ENCODE data around the gene LHPP. TPM values are rescaled to one million over a fixed set of nuclear protein-coding genes. Genes with fewer than 3 reads are reported as not detected.

Gene LHPP
- total and polyA plus RNA-seq, 11 donors = 5.6 to 23.5 (median 13.2) TPM

DNA sequence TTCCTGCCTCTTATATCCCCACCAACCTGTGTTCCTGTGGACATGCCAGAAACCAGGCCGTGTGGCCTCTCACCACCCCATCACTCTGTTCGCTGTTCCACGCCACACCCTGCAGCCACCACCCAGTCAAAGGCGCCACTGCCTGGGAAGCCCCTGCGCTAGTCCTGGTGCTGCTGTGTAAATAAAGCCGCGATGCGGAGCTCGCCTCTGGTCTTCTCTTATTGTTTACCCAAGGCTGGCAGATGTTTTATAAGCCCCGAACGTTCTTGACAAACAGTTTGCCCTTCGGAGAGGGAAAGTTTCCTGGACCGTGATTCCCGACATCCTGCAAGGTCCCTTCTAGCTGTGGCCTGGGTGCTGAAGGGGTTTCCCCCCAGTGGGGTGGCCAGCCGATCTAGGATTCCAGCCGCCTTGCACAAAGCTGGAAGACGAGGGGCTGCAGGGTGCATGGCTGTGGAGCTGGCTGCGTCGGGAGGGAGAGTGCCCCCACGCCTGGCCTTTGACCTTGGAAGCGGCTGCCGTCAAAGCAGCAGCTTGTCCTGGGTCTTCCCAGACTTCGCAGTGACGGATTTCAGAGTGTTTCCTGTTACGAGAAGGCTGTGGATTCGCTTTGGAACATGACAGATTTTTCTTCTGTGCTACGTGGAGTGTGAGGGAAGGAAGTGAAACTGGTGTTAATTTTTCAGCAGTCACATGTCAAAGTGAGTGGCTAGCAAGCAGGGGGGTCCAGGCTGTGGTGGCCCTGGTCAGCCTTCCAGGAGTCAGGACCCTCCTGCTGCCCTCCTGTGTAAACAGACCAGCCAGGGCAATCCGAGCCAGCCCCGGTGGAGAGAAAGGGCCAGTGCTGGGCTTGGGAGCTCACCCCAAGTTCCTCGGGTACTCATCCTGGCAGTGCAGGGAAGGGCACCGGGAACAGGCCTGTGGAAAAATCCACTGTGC, 61.6 kb downstream of the LHPP start:
- H3K36me3 ChIP-seq = no peaks in the 10 kb centered on the region
- ATAC-seq (peak in 1 of 4 donors; percentile 14), DNase-seq (no peak)
- H3K9me3 ChIP-seq = no peaks in the 10 kb centered on the region
- no peaks in the 10 kb centered on the region for H3K27me3 ChIP-seq
- WGBS, 4 donors = 47 to 68% (median 55%) methylated on average over 29 to 31 of the region's 31 CpGs
- intact Hi-C loops (cut with DNase I) = no loop called here
- H3K27ac ChIP-seq = peak overlapping the region in 6 of 12 donors; percentile 8 to 85 (median 38)
- peaks cover 0 to 37% (median 11%) of the 10 kb centered on the region in 12 donors for H3K4me1 ChIP-seq
- peak overlapping the region in 8 of 12 donors; percentile 2 to 38 (median 31) for H3K4me3 ChIP-seq
- TF ChIP-seq CTCF (IDR thresholded peaks at IDR 0.05) = no peak
- no peak for TF ChIP-seq POLR2A (IDR thresholded peaks at IDR 0.05)

GRCh38 chr10:124523901-124524300, 62.3 kb downstream of the LHPP start:
- Histone ChIP-seq H3K9me3 (no peaks in the 10 kb centered on the region), H3K36me3 (no peaks in the 10 kb centered on the region), H3K4me3 (no peak overlapping the region), H3K27ac (peak overlapping the region in 6 of 12 donors; percentile 8 to 85 (median 51)), H3K4me1 (peaks cover 0 to 37% (median 11%) of the 10 kb centered on the region in 12 donors), H3K27me3 (no peaks in the 10 kb centered on the region)
- TF ChIP-seq POLR2A (IDR thresholded peaks at IDR 0.05) (no peak), CTCF (IDR thresholded peaks at IDR 0.05) (no peak)
- 83 to 86% (median 84%) methylated on average over 5 of the region's 5 CpGs for whole genome bisulfite sequencing, 4 donors
- DNase-seq (no peak), ATAC-seq (no peak)
- intact Hi-C loops (cut with DNase I) = no loop called here

- Histone ChIP-seq H3K4me1 (peaks cover 0 to 37% (median 13%) of the 10 kb centered on the region in 12 donors), H3K9me3 (no peaks in the 10 kb centered on the region), H3K27ac (peak overlapping the region; percentile 16 to 85 (median 64)), H3K4me3 (no peak overlapping the region), H3K36me3 (no peaks in the 10 kb centered on the region), H3K27me3 (no peaks in the 10 kb centered on the region)
- WGBS, 4 donors = 46 to 53% (median 48%) methylated on average over 21 to 23 of the region's 23 CpGs
- no peak for TF ChIP-seq POLR2A (IDR thresholded peaks at IDR 0.05)
- no peak for TF ChIP-seq CTCF (IDR thresholded peaks at IDR 0.05)
- ATAC-seq = peak; percentile 81 to 91 (median 88)
- intact Hi-C loops (cut with DNase I) = loop anchor here in 1 of 10 donors (5.0 kb wide), 1 partner anchor 302 kb away; no protein-coding TSS in a partner anchor
- peak; percentile 67 to 88 (median 81) for DNase-seq
Measured at GRCh38 chr10:124524991-124525653, 63.5 kb downstream of the LHPP start.

All from heart left ventricle (tissue), 16 donors.